ENCODE results near the gene MAST4. TPM values are rescaled to one million over a fixed set of nuclear protein-coding genes. Genes with fewer than 3 reads are reported as not detected.

The MAST4 gene
- total RNA-seq, 2 experiments from 2014 or later, result 1.3 to 21.9 TPM

DNA sequence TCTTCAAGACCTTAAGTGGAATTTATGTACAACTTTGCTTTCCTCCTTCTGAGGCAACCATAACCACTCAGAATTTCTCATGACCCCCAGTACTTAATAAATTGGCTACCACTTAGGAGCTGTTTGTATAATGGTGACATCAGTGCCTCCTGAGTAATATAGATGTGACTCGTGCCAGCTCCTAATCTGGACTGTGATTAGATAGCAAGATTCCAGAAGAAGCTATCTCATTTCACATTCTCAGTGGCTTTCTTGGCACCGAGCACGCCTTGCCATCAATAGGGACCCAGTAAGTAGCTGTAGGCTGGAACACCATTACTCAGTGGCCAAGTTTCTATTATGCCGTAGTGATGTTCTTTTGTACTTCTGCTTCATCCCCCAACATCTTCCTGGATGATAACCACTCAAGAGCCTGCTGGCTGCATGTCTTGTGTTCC, 371.7 kb downstream of the MAST4 start:
- no peaks in the 10 kb centered on the region for H3K79me2 ChIP-seq (ENCODE audit: insufficient read depth, low read depth, low read length)
- no peaks in the 10 kb centered on the region for H3K36me3 ChIP-seq (ENCODE audit: insufficient read depth, low read length)
- POLR2A ChIA-PET, result interaction anchor here (0.7 to 1.7 kb wide), 3 partner anchors 12 to 662 kb away, joined by 3 to 10 read pairs (median 3); no protein-coding TSS in a partner anchor
- no TSS peak for BruUV-seq (replicated peaks)
- no peak for DNase-seq (ENCODE audit: low spot score)
- H3K27ac ChIP-seq (ENCODE audit: low read depth, low read length, poor library complexity, severe bottlenecking), result no peak overlapping the region
- intact Hi-C loops (cut with micrococcal nuclease; ENCODE audit: unreplicated experiment), result no loop called here
- no peaks in the 10 kb centered on the region for H3K9me3 ChIP-seq (ENCODE audit: low read length)
- no peak overlapping the region for H3K4me2 ChIP-seq (ENCODE audit: low read length)
- no peak for TF ChIP-seq EZH2phosphoT487 (IDR thresholded peaks at IDR 0.05; ENCODE audit: borderline replicate concordance, low read depth, low read length)
- TF ChIP-seq, protein P1, sequence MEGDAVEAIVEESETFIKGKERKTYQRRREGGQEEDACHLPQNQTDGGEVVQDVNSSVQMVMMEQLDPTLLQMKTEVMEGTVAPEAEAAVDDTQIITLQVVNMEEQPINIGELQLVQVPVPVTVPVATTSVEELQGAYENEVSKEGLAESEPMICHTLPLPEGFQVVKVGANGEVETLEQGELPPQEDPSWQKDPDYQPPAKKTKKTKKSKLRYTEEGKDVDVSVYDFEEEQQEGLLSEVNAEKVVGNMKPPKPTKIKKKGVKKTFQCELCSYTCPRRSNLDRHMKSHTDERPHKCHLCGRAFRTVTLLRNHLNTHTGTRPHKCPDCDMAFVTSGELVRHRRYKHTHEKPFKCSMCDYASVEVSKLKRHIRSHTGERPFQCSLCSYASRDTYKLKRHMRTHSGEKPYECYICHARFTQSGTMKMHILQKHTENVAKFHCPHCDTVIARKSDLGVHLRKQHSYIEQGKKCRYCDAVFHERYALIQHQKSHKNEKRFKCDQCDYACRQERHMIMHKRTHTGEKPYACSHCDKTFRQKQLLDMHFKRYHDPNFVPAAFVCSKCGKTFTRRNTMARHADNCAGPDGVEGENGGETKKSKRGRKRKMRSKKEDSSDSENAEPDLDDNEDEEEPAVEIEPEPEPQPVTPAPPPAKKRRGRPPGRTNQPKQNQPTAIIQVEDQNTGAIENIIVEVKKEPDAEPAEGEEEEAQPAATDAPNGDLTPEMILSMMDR (conservative IDR thresholded peaks at IDR 0.05; ENCODE audit: low read length), result no peak
- H2AFZ ChIP-seq (ENCODE audit: low read length), result no peak overlapping the region
- CTCF ChIA-PET (ENCODE audit: unreplicated experiment), result no interaction called here
- H3K9me2 ChIP-seq (ENCODE audit: insufficient read depth, low read length), result no peaks in the 10 kb centered on the region
- no peaks in the 10 kb centered on the region for H3K4me1 ChIP-seq (ENCODE audit: insufficient read depth, low read length, poor library complexity, severe bottlenecking)
- no peak overlapping the region for H3K4me3 ChIP-seq (ENCODE audit: low read depth, low read length, poor library complexity, severe bottlenecking)
- no peaks in the 10 kb centered on the region for H4K20me1 ChIP-seq (ENCODE audit: insufficient read depth, low read length)

DNA sequence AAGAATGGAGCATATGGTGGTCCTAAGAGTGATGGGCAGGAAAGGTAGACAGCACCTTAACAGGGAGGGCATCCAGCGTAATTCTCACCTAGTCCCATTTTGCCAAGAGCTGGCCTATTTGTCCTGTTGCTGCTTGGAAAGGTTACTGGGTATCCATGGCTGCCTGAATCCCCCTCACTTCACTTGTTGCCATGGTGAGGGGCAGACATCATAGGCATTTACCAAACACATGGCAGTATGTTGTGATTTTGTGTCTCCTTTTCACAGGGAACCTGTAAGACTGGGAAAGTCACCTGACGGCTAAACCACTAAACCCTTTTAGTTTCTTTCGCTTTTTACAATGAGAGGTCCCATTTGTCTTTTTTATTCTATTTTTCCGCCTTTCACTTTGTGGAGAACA, 373.3 kb downstream of the MAST4 start:
- Histone ChIP-seq H3K9me2 (ENCODE audit: insufficient read depth, low read length) (no peaks in the 10 kb centered on the region), H3K9me3 (ENCODE audit: low read length) (no peaks in the 10 kb centered on the region), H4K20me1 (ENCODE audit: insufficient read depth, low read length) (no peaks in the 10 kb centered on the region), H3K36me3 (ENCODE audit: insufficient read depth, low read length) (no peaks in the 10 kb centered on the region), H2AFZ (ENCODE audit: low read length) (no peak overlapping the region), H3K4me1 (ENCODE audit: insufficient read depth, low read length, poor library complexity, severe bottlenecking) (no peaks in the 10 kb centered on the region), H3K27ac (ENCODE audit: low read depth, low read length, poor library complexity, severe bottlenecking) (no peak overlapping the region), H3K79me2 (ENCODE audit: insufficient read depth, low read depth, low read length) (no peaks in the 10 kb centered on the region), H3K4me3 (ENCODE audit: low read depth, low read length, poor library complexity, severe bottlenecking) (no peak overlapping the region), H3K4me2 (ENCODE audit: low read length) (no peak overlapping the region)
- ChIA-PET POLR2A (interaction anchor here (1.2 kb wide), 1 partner anchor 18 kb away, joined by 3 read pairs; no protein-coding TSS in a partner anchor), CTCF (ENCODE audit: unreplicated experiment) (no interaction called here)
- no TSS peak for BruUV-seq (replicated peaks)
- TF ChIP-seq, protein P1 (conservative IDR thresholded peaks at IDR 0.05; ENCODE audit: low read length), result no peak
- TF ChIP-seq EZH2phosphoT487 (IDR thresholded peaks at IDR 0.05; ENCODE audit: borderline replicate concordance, low read depth, low read length), result no peak
- intact Hi-C loops (cut with micrococcal nuclease; ENCODE audit: unreplicated experiment), result no loop called here
- DNase-seq (ENCODE audit: low spot score), result no peak

DNA sequence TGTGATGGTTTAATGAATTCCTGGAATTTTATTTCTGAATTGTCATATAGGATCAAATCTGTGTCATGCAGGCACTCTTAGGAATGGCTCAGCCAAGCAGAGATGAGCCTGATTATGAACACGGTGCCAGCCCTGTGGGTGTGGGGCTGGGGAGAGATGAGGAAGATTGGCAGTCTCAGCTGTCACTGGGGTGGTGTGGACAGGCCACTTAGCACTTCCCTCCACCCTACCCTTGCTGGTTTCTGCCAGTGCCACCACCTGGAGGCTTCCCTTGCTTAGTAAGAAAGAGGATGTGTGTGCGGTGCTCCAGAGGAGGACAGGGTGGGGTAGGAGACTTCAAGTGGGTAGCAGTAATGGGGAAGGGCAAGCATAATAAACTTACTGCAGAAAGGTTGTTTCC, 373.8 kb downstream of the MAST4 start:
- H3K4me2 ChIP-seq (ENCODE audit: low read length), result no peak overlapping the region
- intact Hi-C loops (cut with micrococcal nuclease; ENCODE audit: unreplicated experiment), result no loop called here
- H3K79me2 ChIP-seq (ENCODE audit: insufficient read depth, low read depth, low read length), result no peaks in the 10 kb centered on the region
- no peaks in the 10 kb centered on the region for H3K36me3 ChIP-seq (ENCODE audit: insufficient read depth, low read length)
- H3K4me3 ChIP-seq (ENCODE audit: low read depth, low read length, poor library complexity, severe bottlenecking), result no peak overlapping the region
- ChIA-PET POLR2A (interaction anchor here (0.6 kb wide), 1 partner anchor 1618 kb away, joined by 3 read pairs; no protein-coding TSS in a partner anchor), CTCF (ENCODE audit: unreplicated experiment) (no interaction called here)
- H3K9me2 ChIP-seq (ENCODE audit: insufficient read depth, low read length), result no peaks in the 10 kb centered on the region
- no TSS peak for BruUV-seq (replicated peaks)
- H3K27ac ChIP-seq (ENCODE audit: low read depth, low read length, poor library complexity, severe bottlenecking), result no peak overlapping the region
- H4K20me1 ChIP-seq (ENCODE audit: insufficient read depth, low read length), result no peaks in the 10 kb centered on the region
- no peaks in the 10 kb centered on the region for H3K9me3 ChIP-seq (ENCODE audit: low read length)
- TF ChIP-seq EZH2phosphoT487 (IDR thresholded peaks at IDR 0.05; ENCODE audit: borderline replicate concordance, low read depth, low read length), result no peak
- TF ChIP-seq, protein P1 (conservative IDR thresholded peaks at IDR 0.05; ENCODE audit: low read length), result no peak
- H3K4me1 ChIP-seq (ENCODE audit: insufficient read depth, low read length, poor library complexity, severe bottlenecking), result no peaks in the 10 kb centered on the region
- no peak overlapping the region for H2AFZ ChIP-seq (ENCODE audit: low read length)
- DNase-seq (ENCODE audit: low spot score), result no peak
